SK-N-SH treated with all-trans-retinoic acid at 6 μM for 48 hours (cell line): Measurements from ENCODE around the gene CHM.

Source experiments
- CREB5 ChIP-seq: fragments of 250-450 bp; sonication (Bioruptor Pico); IDR thresholded peaks from 2 replicates; pipeline ENCODE4 v1.5.1; 2020; ENCODE audit warnings: low read depth, mild to moderate bottlenecking, moderate library complexity
- CSRNP3 ChIP-seq: fragments of 250-450 bp; sonication (Bioruptor Pico); IDR thresholded peaks from 2 replicates; pipeline ENCODE4 v1.5.1; 2021; ENCODE audit warnings: mild to moderate bottlenecking, moderate library complexity
- ESRRG ChIP-seq: fragments of 250-450 bp; sonication (Bioruptor Pico); IDR thresholded peaks from 2 replicates; pipeline ENCODE4 v1.6.1; 2021; ENCODE audit warnings: mild to moderate bottlenecking
- GLIS3 ChIP-seq: fragments of 250-450 bp; sonication (Bioruptor Pico); IDR thresholded peaks from 2 replicates; pipeline ENCODE4 v1.5.0; 2020; ENCODE audit warnings: mild to moderate bottlenecking, moderate library complexity
- ISL1 ChIP-seq: fragments of 250-450 bp; sonication (Bioruptor Pico); IDR thresholded peaks from 2 replicates; pipeline ENCODE4 v2.1.2; 2022; ENCODE audit warnings: mild to moderate bottlenecking, moderate library complexity
- OSR1 ChIP-seq: fragments of 250-450 bp; sonication (Bioruptor Pico); IDR thresholded peaks from 2 replicates; pipeline ENCODE4 v1.8.0; 2022; ENCODE audit warnings: moderate library complexity, mild to moderate bottlenecking, inconsistent platforms
- PATZ1 ChIP-seq: fragments of 250-450 bp; sonication (Bioruptor Pico); IDR thresholded peaks from 2 replicates; pipeline ENCODE4 v1.8.0; 2020; ENCODE audit warnings: mild to moderate bottlenecking, moderate library complexity, borderline replicate concordance
- POU6F1 ChIP-seq: fragments of 250-450 bp; sonication (Bioruptor Pico); IDR thresholded peaks from 2 replicates; pipeline ENCODE4 v1.8.0; 2021; ENCODE audit warnings: low read depth, mild to moderate bottlenecking, moderate library complexity, borderline replicate concordance
- PPARA ChIP-seq: fragments of 250-450 bp; sonication (Bioruptor Pico); IDR thresholded peaks from 2 replicates; pipeline ENCODE4 v1.5.0; 2020; ENCODE audit warnings: mild to moderate bottlenecking, borderline replicate concordance
- TCF4 ChIP-seq: fragments of 250-450 bp; sonication (Bioruptor Pico); IDR thresholded peaks from 2 replicates; pipeline ENCODE4 v1.8.0; 2021; ENCODE audit warnings: mild to moderate bottlenecking, moderate library complexity, borderline replicate concordance
- ZNF565 ChIP-seq: fragments of 450-650 bp; formaldehyde crosslinking; conservative IDR thresholded peaks from 2 replicates; pipeline ENCODE4 v1.5.0; 2020; ENCODE audit warnings: low read depth, mild to moderate bottlenecking, moderate library complexity

GRCh38 chrX:85930099-85930498, 117.3 kb downstream of the CHM start:
- no peak for TF ChIP-seq ESRRG
- TF ChIP-seq OSR1 = no peak
- TF ChIP-seq PPARA (CRISPR knock-in tag) = no peak
- TF ChIP-seq POU6F1 (CRISPR knock-in tag) = no peak
- no peak for TF ChIP-seq CREB5 (CRISPR knock-in tag)
- no peak for TF ChIP-seq ZNF565
- no peak for TF ChIP-seq PATZ1 (CRISPR knock-in tag)
- no peak for TF ChIP-seq TCF4 (CRISPR knock-in tag)
- TF ChIP-seq CSRNP3 (CRISPR knock-in tag) = no peak
- TF ChIP-seq GLIS3 (CRISPR knock-in tag) = no peak
- TF ChIP-seq ISL1 (CRISPR knock-in tag) = no peak
